GM23338 (cell line): Measurements from ENCODE around the gene CYSTM1. TPM values are rescaled to one million over a fixed set of nuclear protein-coding genes. Genes with fewer than 3 reads are reported as not detected.

Experiments used
- ATAC-seq: fragments of 200-7000 bp; cut with Tn5 transposase; 3 replicates; pipeline ENCODE4 v1.9.1; 2020
- DNase-seq: peaks from one replicate; pipeline ENCODE4 v3.0.0-alpha.2; 2015; ENCODE audit warnings: low spot score
- H2AFZ ChIP-seq: fragments of 200-600 bp; sonication (generic); 2 replicates; pipeline ENCODE4 v1.8.0; 2016; ENCODE audit warnings: antibody characterized with exemption, mild to moderate bottlenecking, moderate library complexity
- H3F3A ChIP-seq: fragments of 200-600 bp; sonication (generic); replicated peaks from 2 replicates; pipeline ENCODE4 v1.8.0; 2017; ENCODE audit warnings: antibody characterized with exemption, mixed run types, low read depth
- H3K27ac ChIP-seq: fragments of 200-600 bp; sonication (generic); 2 replicates; pipeline ENCODE4 v1.6.1; 2016; ENCODE audit warnings: low read depth
- H3K27me3 ChIP-seq: fragments of 200-600 bp; sonication (generic); 2 replicates; pipeline ENCODE4 v1.8.0; 2016; ENCODE audit warnings: mild to moderate bottlenecking, mixed run types, moderate library complexity; ENCODE audit not compliant: insufficient read depth
- H3K36me3 ChIP-seq: fragments of 200-600 bp; sonication (generic); 2 replicates; pipeline ENCODE4 v1.8.0; 2016; ENCODE audit warnings: mild to moderate bottlenecking; ENCODE audit not compliant: insufficient read depth
- H3K4me1 ChIP-seq: fragments of 200-600 bp; sonication (generic); 2 replicates; pipeline ENCODE4 v1.8.0; 2016; ENCODE audit warnings: mild to moderate bottlenecking, moderate library complexity; ENCODE audit not compliant: insufficient read depth
- H3K4me2 ChIP-seq: fragments of 200-600 bp; sonication (generic); 2 replicates; pipeline ENCODE4 v1.7.1; 2017; ENCODE audit warnings: mixed run types
- H3K4me3 ChIP-seq: fragments of 200-600 bp; sonication (generic); 2 replicates; pipeline ENCODE4 v1.6.1; 2016; ENCODE audit warnings: mixed run types
- H3K79me2 ChIP-seq: fragments of 200-600 bp; sonication (generic); replicated peaks from 2 replicates; pipeline ENCODE4 v1.8.0; 2017; ENCODE audit warnings: mild to moderate bottlenecking; ENCODE audit not compliant: insufficient read depth
- H3K9me2 ChIP-seq: fragments of 200-600 bp; sonication (generic); 2 replicates; pipeline ENCODE4 v1.8.0; 2017; ENCODE audit not compliant: insufficient read depth
- H4K20me1 ChIP-seq: fragments of 200-600 bp; sonication (generic); replicated peaks from 2 replicates; pipeline ENCODE4 v1.8.0; 2017; ENCODE audit warnings: mild to moderate bottlenecking; ENCODE audit not compliant: insufficient read depth
- H3K27ac Mint-ChIP-seq: 2 replicates; pipeline ENCODE4 v1.8.0; 2020; ENCODE audit warnings: inconsistent platforms, mild to moderate bottlenecking, moderate library complexity, mixed read lengths
- H3K27me3 Mint-ChIP-seq: 3 replicates; pipeline ENCODE4 v1.8.0; 2022; ENCODE audit warnings: low read depth, mild to moderate bottlenecking, moderate library complexity, mixed read lengths, inconsistent platforms; ENCODE audit not compliant: insufficient read depth, poor library complexity
- H3K36me3 Mint-ChIP-seq: 3 replicates; pipeline ENCODE4 v1.8.0; 2021; ENCODE audit warnings: low read depth, mild to moderate bottlenecking, inconsistent platforms, moderate library complexity, mixed read lengths
- H3K4me1 Mint-ChIP-seq: 3 replicates; pipeline ENCODE4 v1.8.0; 2020; ENCODE audit warnings: mild to moderate bottlenecking, inconsistent platforms, mixed read lengths
- H3K4me3 Mint-ChIP-seq: 3 replicates; pipeline ENCODE4 v1.8.0; 2021; ENCODE audit warnings: moderate library complexity, mild to moderate bottlenecking, inconsistent platforms, mixed read lengths
- H3K9me3 Mint-ChIP-seq: 3 replicates; pipeline ENCODE4 v1.8.0; 2020; ENCODE audit warnings: moderate library complexity, mild to moderate bottlenecking, inconsistent platforms, mixed read lengths
- CREB1 ChIP-seq: fragments of 250-450 bp; sonication (Bioruptor Pico); IDR thresholded peaks from 2 replicates; pipeline ENCODE4 v1.5.0; 2020; ENCODE audit warnings: low read depth, mild to moderate bottlenecking, moderate library complexity
- EZH2 ChIP-seq: fragments of 200-600 bp; sonication (generic); IDR thresholded peaks from one replicate; pipeline ENCODE4 v1.8.0; 2017; ENCODE audit warnings: antibody characterized with exemption, mild to moderate bottlenecking, low read depth; ENCODE audit not compliant: unreplicated experiment
- JUNB ChIP-seq: IDR thresholded peaks from one replicate; pipeline ENCODE4 v1.6.1; 2016; ENCODE audit warnings: antibody characterized with exemption; ENCODE audit not compliant: unreplicated experiment
- NANOG ChIP-seq: IDR thresholded peaks from 2 replicates; pipeline ENCODE4 v1.6.1; 2016; ENCODE audit warnings: antibody characterized with exemption, borderline replicate concordance
- POLR2AphosphoS5 ChIP-seq: IDR thresholded peaks from 2 replicates; pipeline ENCODE4 v1.6.1; 2016; ENCODE audit warnings: antibody characterized with exemption, low read depth
- STAT1 ChIP-seq: IDR thresholded peaks from one replicate; pipeline ENCODE4 v1.6.1; 2016; ENCODE audit warnings: antibody characterized with exemption; ENCODE audit not compliant: unreplicated experiment
- ZNF114 ChIP-seq: fragments of 250-450 bp; sonication (Bioruptor Pico); IDR thresholded peaks from 2 replicates; pipeline ENCODE4 v1.5.0; 2020; ENCODE audit warnings: mild to moderate bottlenecking, moderate library complexity
- ZNF331 ChIP-seq: fragments of 250-450 bp; sonication (Bioruptor Pico); IDR thresholded peaks from 2 replicates; pipeline ENCODE4 v1.5.0; 2020; ENCODE audit warnings: low read depth, mild to moderate bottlenecking, moderate library complexity
- polyA plus RNA-seq: library from polyadenylated mRNA; unstranded; fragments of >200 nt; fragmentation: Nextera tagmentation; extraction: Ambion mirVana; gene quantifications from 2 replicates; pipeline ENCODE4 v1.2.1, GENCODE V29; 2016
- total RNA-seq: library from RNA; depleted of rRNA; stranded (reverse); fragments of >200 nt; shearing (Covaris generic); gene quantifications from 2 replicates; pipeline ENCODE4 v1.2.3, GENCODE V29; 2014
- TF ChIP-seq, protein P1 (sequence below): IDR thresholded peaks from one replicate; pipeline ENCODE4 v1.6.1; 2018; ENCODE audit warnings: antibody characterized with exemption; ENCODE audit not compliant: unreplicated experiment
- TF ChIP-seq, protein P2 (sequence below), 2 experiments: fragments of 200-600 bp in 1 of 2; sonication (generic) in 1 of 2; conservative IDR thresholded peaks; 2 replicates each; pipeline versions ENCODE4 v1.5.1 to v1.6.1; 2016 to 2017; ENCODE audit warnings: antibody characterized with exemption in 2 of 2, low read depth in 2 of 2, mild to moderate bottlenecking in 2 of 2, moderate library complexity in 1 of 2
- TF ChIP-seq, protein P3 (sequence below): IDR thresholded peaks from 2 replicates; pipeline ENCODE4 v1.6.1; 2016; ENCODE audit warnings: antibody characterized with exemption

Gene CYSTM1
- total and polyA plus RNA-seq, 2 experiments from 2014 or later, result 14.4 to 46.0 TPM

DNA sequence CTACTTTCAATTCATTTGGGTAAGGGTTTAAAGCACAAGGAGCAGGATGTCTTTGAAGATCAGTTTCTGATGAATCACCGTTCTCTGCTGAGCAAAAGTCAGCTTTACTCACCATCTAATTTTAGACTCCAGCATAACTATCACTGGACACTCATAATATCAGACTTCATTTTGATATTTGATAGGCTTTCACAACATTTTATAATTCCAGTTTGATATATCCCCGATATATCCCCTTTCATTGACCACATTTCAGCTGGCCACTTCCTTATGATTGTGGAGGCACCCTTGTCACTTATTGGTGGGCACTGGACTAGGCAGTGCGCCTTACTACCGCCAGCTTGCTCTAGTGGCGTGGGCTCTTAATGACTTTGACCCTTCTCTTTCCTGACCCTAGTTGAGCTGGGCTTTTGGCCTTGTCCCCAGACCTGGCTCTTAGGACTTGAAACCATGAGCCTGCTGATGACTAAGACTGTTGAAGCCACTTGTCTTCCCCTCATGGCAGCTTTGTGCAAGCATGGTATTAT is 46.8 kb downstream of the CYSTM1 start:
- Mint-ChIP-seq H3K27me3 (peaks cover 2% of the 10 kb centered on the region), H3K4me1 (peaks cover 7% of the 10 kb centered on the region; the same call in 2 of the 3 replicates), H3K36me3 (no peaks in the 10 kb centered on the region), H3K27ac (no peak overlapping the region), H3K4me3 (no peak overlapping the region), H3K9me3 (no peaks in the 10 kb centered on the region)
- TF ChIP-seq, protein P1, sequence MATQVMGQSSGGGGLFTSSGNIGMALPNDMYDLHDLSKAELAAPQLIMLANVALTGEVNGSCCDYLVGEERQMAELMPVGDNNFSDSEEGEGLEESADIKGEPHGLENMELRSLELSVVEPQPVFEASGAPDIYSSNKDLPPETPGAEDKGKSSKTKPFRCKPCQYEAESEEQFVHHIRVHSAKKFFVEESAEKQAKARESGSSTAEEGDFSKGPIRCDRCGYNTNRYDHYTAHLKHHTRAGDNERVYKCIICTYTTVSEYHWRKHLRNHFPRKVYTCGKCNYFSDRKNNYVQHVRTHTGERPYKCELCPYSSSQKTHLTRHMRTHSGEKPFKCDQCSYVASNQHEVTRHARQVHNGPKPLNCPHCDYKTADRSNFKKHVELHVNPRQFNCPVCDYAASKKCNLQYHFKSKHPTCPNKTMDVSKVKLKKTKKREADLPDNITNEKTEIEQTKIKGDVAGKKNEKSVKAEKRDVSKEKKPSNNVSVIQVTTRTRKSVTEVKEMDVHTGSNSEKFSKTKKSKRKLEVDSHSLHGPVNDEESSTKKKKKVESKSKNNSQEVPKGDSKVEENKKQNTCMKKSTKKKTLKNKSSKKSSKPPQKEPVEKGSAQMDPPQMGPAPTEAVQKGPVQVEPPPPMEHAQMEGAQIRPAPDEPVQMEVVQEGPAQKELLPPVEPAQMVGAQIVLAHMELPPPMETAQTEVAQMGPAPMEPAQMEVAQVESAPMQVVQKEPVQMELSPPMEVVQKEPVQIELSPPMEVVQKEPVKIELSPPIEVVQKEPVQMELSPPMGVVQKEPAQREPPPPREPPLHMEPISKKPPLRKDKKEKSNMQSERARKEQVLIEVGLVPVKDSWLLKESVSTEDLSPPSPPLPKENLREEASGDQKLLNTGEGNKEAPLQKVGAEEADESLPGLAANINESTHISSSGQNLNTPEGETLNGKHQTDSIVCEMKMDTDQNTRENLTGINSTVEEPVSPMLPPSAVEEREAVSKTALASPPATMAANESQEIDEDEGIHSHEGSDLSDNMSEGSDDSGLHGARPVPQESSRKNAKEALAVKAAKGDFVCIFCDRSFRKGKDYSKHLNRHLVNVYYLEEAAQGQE, result no peak
- TF ChIP-seq EZH2, result no peak
- TF ChIP-seq, protein P2, sequence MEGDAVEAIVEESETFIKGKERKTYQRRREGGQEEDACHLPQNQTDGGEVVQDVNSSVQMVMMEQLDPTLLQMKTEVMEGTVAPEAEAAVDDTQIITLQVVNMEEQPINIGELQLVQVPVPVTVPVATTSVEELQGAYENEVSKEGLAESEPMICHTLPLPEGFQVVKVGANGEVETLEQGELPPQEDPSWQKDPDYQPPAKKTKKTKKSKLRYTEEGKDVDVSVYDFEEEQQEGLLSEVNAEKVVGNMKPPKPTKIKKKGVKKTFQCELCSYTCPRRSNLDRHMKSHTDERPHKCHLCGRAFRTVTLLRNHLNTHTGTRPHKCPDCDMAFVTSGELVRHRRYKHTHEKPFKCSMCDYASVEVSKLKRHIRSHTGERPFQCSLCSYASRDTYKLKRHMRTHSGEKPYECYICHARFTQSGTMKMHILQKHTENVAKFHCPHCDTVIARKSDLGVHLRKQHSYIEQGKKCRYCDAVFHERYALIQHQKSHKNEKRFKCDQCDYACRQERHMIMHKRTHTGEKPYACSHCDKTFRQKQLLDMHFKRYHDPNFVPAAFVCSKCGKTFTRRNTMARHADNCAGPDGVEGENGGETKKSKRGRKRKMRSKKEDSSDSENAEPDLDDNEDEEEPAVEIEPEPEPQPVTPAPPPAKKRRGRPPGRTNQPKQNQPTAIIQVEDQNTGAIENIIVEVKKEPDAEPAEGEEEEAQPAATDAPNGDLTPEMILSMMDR (conservative IDR thresholded peaks at IDR 0.05; ENCODE audit: low read depth in 2 of 2), result no peak
- no peaks in the 10 kb centered on the region; the same call in 1 of the 2 replicates for H4K20me1 ChIP-seq
- H3K4me3 ChIP-seq, result no peak overlapping the region
- no peaks in the 10 kb centered on the region for H3F3A ChIP-seq
- no peak overlapping the region for H2AFZ ChIP-seq
- H3K27me3 ChIP-seq, result no peaks in the 10 kb centered on the region
- no peaks in the 10 kb centered on the region for H3K36me3 ChIP-seq
- no peak overlapping the region for H3K4me2 ChIP-seq
- H3K79me2 ChIP-seq, result no peaks in the 10 kb centered on the region
- no peak for ATAC-seq
- H3K4me1 ChIP-seq, result no peaks in the 10 kb centered on the region
- no peak for DNase-seq
- no peaks in the 10 kb centered on the region for H3K9me2 ChIP-seq
- H3K27ac ChIP-seq, result no peak overlapping the region

DNA sequence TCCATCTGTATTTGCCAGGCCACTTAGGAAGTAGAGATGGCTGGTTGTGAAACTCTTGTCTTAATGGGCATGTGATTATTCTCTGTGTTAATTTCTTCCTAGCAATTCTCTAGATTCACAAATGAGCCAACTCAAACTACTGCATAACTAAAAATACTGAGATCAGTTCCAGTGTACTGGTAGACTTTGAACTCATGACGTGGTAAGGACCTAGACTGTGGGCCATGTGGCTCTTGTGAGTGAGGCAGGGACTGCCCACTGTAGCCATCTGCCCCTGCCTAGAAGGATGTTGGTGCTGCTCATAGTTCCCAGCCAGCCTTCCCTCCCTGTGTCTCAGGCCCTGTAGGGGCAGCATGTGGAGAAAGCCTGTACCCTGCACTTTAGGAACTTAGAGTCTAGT is 47.4 kb downstream of the CYSTM1 start:
- Histone ChIP-seq H2AFZ (no peak overlapping the region), H3F3A (no peaks in the 10 kb centered on the region), H3K4me1 (no peaks in the 10 kb centered on the region), H3K27me3 (no peaks in the 10 kb centered on the region), H4K20me1 (no peaks in the 10 kb centered on the region; the same call in 1 of the 2 replicates), H3K4me2 (no peak overlapping the region), H3K4me3 (no peak overlapping the region), H3K79me2 (no peaks in the 10 kb centered on the region), H3K36me3 (no peaks in the 10 kb centered on the region), H3K9me2 (no peaks in the 10 kb centered on the region), H3K27ac (no peak overlapping the region)
- no peak overlapping the region for H3K4me3 Mint-ChIP-seq
- peaks cover 7% of the 10 kb centered on the region; the same call in 2 of the 3 replicates for H3K4me1 Mint-ChIP-seq
- ATAC-seq (no peak), DNase-seq (no peak)
- no peak overlapping the region for H3K27ac Mint-ChIP-seq
- H3K9me3 Mint-ChIP-seq, result no peaks in the 10 kb centered on the region
- peaks cover 2% of the 10 kb centered on the region for H3K27me3 Mint-ChIP-seq
- H3K36me3 Mint-ChIP-seq, result no peaks in the 10 kb centered on the region
- TF ChIP-seq, protein P1, result no peak
- no peak for TF ChIP-seq EZH2
- TF ChIP-seq CREB1 (CRISPR knock-in tag), result no peak
- TF ChIP-seq, protein P2 (conservative IDR thresholded peaks at IDR 0.05; ENCODE audit: low read depth in 2 of 2), result no peak
- TF ChIP-seq JUNB, result no peak
- TF ChIP-seq, protein P3, sequence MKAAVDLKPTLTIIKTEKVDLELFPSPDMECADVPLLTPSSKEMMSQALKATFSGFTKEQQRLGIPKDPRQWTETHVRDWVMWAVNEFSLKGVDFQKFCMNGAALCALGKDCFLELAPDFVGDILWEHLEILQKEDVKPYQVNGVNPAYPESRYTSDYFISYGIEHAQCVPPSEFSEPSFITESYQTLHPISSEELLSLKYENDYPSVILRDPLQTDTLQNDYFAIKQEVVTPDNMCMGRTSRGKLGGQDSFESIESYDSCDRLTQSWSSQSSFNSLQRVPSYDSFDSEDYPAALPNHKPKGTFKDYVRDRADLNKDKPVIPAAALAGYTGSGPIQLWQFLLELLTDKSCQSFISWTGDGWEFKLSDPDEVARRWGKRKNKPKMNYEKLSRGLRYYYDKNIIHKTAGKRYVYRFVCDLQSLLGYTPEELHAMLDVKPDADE, result no peak
- TF ChIP-seq ZNF331, result no peak
- TF ChIP-seq ZNF114 (CRISPR knock-in tag), result no peak
- no peak for TF ChIP-seq NANOG
- TF ChIP-seq POLR2AphosphoS5, result no peak
- no peak for TF ChIP-seq STAT1
